ENCODE results near the gene RPRML. TPM values are rescaled to one million over a fixed set of nuclear protein-coding genes. Genes with fewer than 3 reads are reported as not detected.
"Not testable (repeated sequence)": the region's sequence is repeated elsewhere in the genome, so short reads cannot be mapped to it uniquely, and the experiment has no call there.

Gene RPRML
- total RNA-seq, 2 experiments from 2014 or later = 0.23 TPM; not detected in 1

DNA sequence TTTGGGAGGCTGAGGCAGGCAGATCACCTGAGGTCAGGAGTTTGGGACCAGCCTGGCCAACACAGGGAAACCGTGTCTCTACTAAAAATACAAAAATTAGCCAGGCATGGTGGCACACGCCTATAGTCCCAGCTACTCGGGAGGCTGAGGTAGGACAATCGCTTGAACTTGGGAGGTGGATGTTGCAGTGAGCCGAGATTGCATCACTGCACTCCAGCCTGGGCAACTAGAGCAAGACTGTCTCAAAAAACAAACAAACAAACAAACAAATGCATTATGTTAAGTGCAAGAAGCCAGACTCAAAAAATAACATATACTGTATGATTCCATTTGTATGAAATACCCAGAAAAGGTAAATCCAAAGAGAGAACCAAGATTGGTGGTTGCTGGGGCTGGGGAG, 8.9 kb upstream of the RPRML start:
- H3K27me3 Mint-ChIP-seq (ENCODE audit: low read depth); H3K36me3 Mint-ChIP-seq (ENCODE audit: low read depth); H3K4me1 Mint-ChIP-seq (ENCODE audit: low read depth); POLR2A ChIA-PET; H3K27ac Mint-ChIP-seq; H3K4me3 Mint-ChIP-seq; CTCF ChIA-PET; DNase-seq; ATAC-seq; H3K9me3 Mint-ChIP-seq (ENCODE audit: insufficient read depth): not testable (repeated sequence)

DNA sequence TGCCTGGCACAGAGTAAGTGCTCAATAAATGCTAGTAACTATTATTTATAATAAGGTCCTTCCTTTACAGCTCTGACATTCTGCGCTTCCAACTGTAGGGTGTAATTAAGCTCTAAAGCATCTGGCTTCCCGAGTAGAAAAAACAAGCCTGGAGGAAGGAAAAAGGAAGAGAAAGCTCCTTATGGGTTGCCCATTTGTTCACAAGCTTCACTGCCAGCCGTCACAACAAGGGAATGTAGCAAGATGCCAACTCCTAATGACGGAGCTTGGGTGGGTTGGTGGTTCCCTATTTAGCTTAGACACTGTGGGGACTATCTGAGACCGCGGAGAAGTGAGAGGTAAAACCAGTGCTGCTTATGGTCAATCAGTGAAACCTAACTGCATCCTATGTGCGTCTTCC, 7.3 kb upstream of the RPRML start:
- H3K4me3 Mint-ChIP-seq = no peak overlapping the region
- DNase-seq (no peak), ATAC-seq (no peak)
- no peak overlapping the region for H3K27ac Mint-ChIP-seq
- H3K4me1 Mint-ChIP-seq (ENCODE audit: low read depth) = no peaks in the 10 kb centered on the region
- no peaks in the 10 kb centered on the region for H3K9me3 Mint-ChIP-seq (ENCODE audit: insufficient read depth)
- POLR2A ChIA-PET = interaction anchor here (0.6 kb wide), 1 partner anchor 629 kb away, joined by 3 read pairs; no protein-coding TSS in a partner anchor
- CTCF ChIA-PET = no interaction called here
- no peaks in the 10 kb centered on the region for H3K36me3 Mint-ChIP-seq (ENCODE audit: low read depth)
- peaks cover 10% of the 10 kb centered on the region for H3K27me3 Mint-ChIP-seq (ENCODE audit: low read depth)

DNA sequence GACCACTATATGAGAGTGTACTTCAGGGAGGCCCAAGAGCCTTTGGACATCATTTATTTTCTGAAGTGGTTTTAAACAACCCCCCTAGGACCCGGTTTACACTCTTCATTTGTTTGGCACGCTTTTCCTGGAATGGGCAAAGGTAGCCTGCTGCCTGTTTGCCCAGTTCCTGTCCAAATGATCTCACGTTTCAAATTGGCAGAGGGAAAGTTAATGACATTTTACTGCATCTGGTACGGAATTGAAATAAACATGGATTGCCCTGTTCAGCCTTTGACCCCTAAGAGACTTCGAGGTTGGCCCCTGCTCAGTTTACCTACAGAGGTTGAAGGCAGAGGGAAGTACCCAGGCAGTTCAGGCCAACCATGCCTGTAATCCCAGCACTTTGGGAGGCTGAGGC, 5.8 kb upstream of the RPRML start:
- no peak for DNase-seq
- ChIA-PET POLR2A (no interaction called here), CTCF (interaction anchor here (0.9 kb wide), 1 partner anchor 42 kb away, joined by 4 read pairs; no protein-coding TSS in a partner anchor)
- Mint-ChIP-seq H3K27me3 (ENCODE audit: low read depth) (peaks cover 15% of the 10 kb centered on the region), H3K4me1 (ENCODE audit: low read depth) (peaks cover 3% of the 10 kb centered on the region), H3K36me3 (ENCODE audit: low read depth) (no peaks in the 10 kb centered on the region), H3K9me3 (ENCODE audit: insufficient read depth) (no peaks in the 10 kb centered on the region), H3K4me3 (no peak overlapping the region), H3K27ac (no peak overlapping the region)
- ATAC-seq = no peak

DNA sequence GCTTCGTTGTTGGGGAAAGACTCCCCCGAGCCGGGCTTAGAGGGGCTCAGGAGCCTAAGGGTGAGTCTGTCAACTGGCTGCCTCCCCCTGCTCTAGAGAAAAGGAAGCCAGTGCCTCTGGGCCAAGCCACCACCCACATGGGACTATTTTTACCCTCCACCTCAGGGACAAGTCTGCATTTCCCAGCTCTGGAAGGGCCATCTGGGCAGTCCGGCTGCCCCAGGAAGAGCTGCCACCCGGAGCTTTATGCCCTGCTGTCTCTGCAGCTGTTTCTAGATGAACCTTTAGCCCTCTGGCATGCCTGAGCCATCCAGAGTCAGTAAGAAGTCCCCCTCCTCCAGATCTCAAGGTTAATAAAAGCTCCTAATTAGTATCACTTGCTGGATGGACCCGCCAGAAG, 5.3 kb upstream of the RPRML start:
- DNase-seq = no peak
- Mint-ChIP-seq H3K27ac (no peak overlapping the region), H3K9me3 (ENCODE audit: insufficient read depth) (no peaks in the 10 kb centered on the region), H3K27me3 (ENCODE audit: low read depth) (peaks cover 20% of the 10 kb centered on the region), H3K36me3 (ENCODE audit: low read depth) (no peaks in the 10 kb centered on the region), H3K4me3 (no peak overlapping the region), H3K4me1 (ENCODE audit: low read depth) (peaks cover 3% of the 10 kb centered on the region)
- CTCF ChIA-PET = interaction anchor here (0.9 kb wide), 1 partner anchor 42 kb away, joined by 4 read pairs; no protein-coding TSS in a partner anchor
- POLR2A ChIA-PET = no interaction called here
- ATAC-seq = no peak

DNA sequence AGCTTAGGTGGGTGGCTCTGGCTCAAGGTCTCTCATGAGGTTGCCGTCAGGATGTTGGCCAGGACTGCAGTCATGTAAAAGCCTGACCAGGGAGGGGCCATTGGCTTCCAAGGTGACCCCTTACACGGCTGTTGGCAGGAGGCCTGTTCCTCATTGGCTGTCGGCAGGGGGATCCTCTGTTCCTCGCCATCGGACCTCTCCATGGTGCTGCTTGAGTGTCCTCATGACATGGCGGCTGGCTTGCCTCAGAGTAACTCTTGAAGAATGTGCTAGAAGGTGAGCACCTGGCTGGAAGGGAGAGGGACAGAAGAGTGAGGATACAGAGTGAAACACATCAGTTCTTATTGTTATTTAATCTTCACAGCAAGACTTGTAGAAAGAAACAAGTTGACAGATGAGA, 4.7 kb upstream of the RPRML start:
- peaks cover 3% of the 10 kb centered on the region for H3K4me1 Mint-ChIP-seq (ENCODE audit: low read depth)
- no peaks in the 10 kb centered on the region for H3K36me3 Mint-ChIP-seq (ENCODE audit: low read depth)
- ChIA-PET CTCF (interaction anchor here (0.9 kb wide), 1 partner anchor 8 kb away, joined by 3 read pairs; no protein-coding TSS in a partner anchor), POLR2A (no interaction called here)
- H3K4me3 Mint-ChIP-seq = no peak overlapping the region
- peaks cover 21% of the 10 kb centered on the region for H3K27me3 Mint-ChIP-seq (ENCODE audit: low read depth)
- DNase-seq = no peak
- no peaks in the 10 kb centered on the region for H3K9me3 Mint-ChIP-seq (ENCODE audit: insufficient read depth)
- no peak for ATAC-seq
- H3K27ac Mint-ChIP-seq = no peak overlapping the region

DNA sequence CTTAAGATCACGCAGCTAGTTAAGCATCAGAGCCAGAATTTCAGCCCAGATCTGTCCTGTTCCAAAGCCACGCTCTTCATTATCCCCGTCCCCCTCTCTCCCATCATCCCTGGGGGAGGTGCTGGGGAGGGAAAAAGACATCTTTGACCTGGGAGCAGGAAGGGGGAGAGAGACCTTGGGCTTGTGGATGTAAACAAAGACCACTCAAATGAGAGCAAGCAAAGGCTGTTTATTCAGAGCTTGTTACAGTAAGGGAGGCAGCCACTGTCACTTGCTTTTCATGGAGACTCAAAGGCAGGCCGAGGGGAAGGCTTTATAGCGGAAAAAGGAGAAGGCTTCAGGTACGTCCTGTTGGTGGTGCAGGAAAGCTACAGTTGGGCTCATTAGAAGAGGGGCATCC, 3.5 kb upstream of the RPRML start:
- ATAC-seq (no peak), DNase-seq (no peak)
- Mint-ChIP-seq H3K27me3 (ENCODE audit: low read depth) (peaks cover 28% of the 10 kb centered on the region), H3K4me1 (ENCODE audit: low read depth) (peaks cover 9% of the 10 kb centered on the region), H3K36me3 (ENCODE audit: low read depth) (no peaks in the 10 kb centered on the region), H3K27ac (no peak overlapping the region), H3K9me3 (ENCODE audit: insufficient read depth) (no peaks in the 10 kb centered on the region), H3K4me3 (no peak overlapping the region)
- CTCF ChIA-PET = no interaction called here
- POLR2A ChIA-PET = no interaction called here

DNA sequence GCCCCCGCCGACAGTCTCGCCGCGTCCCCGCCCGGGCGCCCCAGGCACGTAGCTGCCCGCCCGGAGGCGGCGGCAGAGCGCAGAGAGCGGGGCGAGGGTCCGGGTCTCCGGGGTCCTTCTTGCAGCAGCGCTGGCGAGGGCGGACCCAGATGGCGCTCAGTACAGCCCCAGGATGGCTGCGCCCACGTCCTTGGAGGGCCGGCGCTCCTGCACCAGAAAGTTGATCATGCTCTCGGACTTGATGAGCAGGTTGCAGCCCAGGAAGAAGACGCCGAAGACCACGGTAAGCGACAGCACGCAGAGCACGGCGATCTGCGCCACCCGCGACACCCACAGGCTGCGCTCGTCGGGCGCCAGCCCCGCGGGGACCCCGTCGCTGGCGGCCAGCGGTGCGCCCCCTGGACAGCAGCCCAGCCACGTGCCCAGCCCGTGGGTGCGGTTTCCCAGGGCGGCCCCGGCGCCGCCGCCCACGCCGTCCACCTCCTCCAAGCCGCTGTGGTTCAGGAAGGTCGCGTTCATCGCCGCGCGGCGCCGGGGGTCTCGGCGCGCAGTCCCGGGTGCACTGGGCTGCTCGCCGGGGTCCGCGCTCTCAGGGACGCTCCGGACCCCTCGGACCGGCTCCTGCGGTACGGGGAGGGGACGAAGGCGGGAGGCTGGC, 435 bp downstream of the RPRML start:
- CTCF ChIA-PET = interaction anchor here (1.3 to 1.8 kb wide), 2 partner anchors 36 to 38 kb away, joined by 5 read pairs; no protein-coding TSS in a partner anchor
- DNase-seq = peak; percentile 30
- H3K9me3 Mint-ChIP-seq (ENCODE audit: insufficient read depth) = no peaks in the 10 kb centered on the region

DNA sequence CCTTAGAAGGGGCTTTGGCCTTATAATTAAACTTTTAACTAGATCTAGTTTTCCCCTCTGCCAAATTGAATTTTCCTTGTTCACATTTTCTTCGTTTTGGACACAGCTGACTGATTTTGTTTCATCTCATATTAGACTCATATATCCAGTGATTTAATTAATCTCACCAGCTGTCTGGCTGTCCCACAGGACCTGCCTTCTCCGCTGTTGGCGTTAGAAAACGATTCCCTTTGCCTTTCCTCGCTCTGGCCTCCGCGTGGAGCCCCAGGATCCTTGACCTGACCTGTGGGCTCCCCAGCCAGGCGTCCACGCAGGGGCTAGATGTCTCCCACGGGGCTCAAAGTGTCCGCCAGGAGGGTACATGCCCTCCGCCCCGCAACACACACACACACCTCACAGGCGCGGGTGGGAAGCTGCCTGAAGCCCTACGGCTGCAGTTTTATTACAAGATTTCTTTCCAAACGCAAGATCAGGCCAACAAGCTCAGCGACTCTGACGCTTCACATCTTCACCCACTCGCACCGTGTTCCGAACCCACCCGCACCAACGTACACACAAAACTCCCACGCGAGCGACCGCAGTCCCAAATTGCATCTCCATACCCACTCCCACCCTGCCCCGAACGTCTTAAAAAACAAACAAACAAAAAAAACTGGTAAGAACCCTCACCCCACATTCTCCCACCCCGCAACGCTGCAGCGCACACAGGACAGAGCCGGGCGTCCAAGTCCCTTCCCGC, 1.1 kb downstream of the RPRML start:
- Mint-ChIP-seq H3K4me1 (ENCODE audit: low read depth) (peaks cover 9% of the 10 kb centered on the region), H3K4me3 (peak overlapping the region; percentile 62), H3K27me3 (ENCODE audit: low read depth) (peaks cover 39% of the 10 kb centered on the region), H3K27ac (no peak overlapping the region), H3K9me3 (ENCODE audit: insufficient read depth) (no peaks in the 10 kb centered on the region), H3K36me3 (ENCODE audit: low read depth) (no peaks in the 10 kb centered on the region)
- no peak for DNase-seq
- ChIA-PET POLR2A (no interaction called here), CTCF (interaction anchor here (1.3 to 1.8 kb wide), 2 partner anchors 35 to 37 kb away, joined by 5 read pairs; no protein-coding TSS in a partner anchor)
- no peak for ATAC-seq

More for the DNA sequence above, 435 bp downstream of the RPRML start:
- POLR2A ChIA-PET = no interaction called here
- peak; percentile 60 for ATAC-seq
- Mint-ChIP-seq H3K27ac (no peak overlapping the region), H3K4me3 (peak overlapping the region; percentile 38), H3K36me3 (ENCODE audit: low read depth) (no peaks in the 10 kb centered on the region), H3K4me1 (ENCODE audit: low read depth) (peaks cover 9% of the 10 kb centered on the region), H3K27me3 (ENCODE audit: low read depth) (peaks cover 39% of the 10 kb centered on the region)

DNA sequence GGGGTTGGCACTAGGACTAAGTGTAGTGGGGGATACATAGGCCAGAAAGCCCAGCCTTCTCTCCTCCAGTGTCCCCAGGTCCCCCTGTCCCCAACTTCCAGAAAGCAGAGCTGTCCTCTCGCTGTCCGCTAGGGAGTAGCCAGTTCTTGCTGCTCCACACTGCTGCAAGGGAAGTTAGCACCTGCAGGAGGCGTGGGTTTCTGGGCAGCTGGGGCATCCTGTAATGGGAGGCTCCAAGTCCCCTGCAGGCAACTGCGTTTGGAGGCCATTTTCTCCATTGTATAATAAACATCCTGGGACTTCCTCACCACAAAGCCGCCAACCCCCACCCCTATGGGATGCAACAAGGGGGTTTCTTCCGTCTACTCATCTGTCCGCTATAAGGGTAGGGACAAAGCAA, 1.7 kb downstream of the RPRML start:
- peak; percentile 26 for DNase-seq
- Mint-ChIP-seq H3K27ac (no peak overlapping the region), H3K36me3 (ENCODE audit: low read depth) (no peaks in the 10 kb centered on the region), H3K4me3 (no peak overlapping the region), H3K27me3 (ENCODE audit: low read depth) (peaks cover 33% of the 10 kb centered on the region), H3K9me3 (ENCODE audit: insufficient read depth) (no peaks in the 10 kb centered on the region), H3K4me1 (ENCODE audit: low read depth) (peaks cover 9% of the 10 kb centered on the region)
- POLR2A ChIA-PET = no interaction called here
- CTCF ChIA-PET = interaction anchor here (1.3 to 1.8 kb wide), 2 partner anchors 35 to 37 kb away, joined by 5 read pairs; no protein-coding TSS in a partner anchor
- ATAC-seq = no peak

DNA sequence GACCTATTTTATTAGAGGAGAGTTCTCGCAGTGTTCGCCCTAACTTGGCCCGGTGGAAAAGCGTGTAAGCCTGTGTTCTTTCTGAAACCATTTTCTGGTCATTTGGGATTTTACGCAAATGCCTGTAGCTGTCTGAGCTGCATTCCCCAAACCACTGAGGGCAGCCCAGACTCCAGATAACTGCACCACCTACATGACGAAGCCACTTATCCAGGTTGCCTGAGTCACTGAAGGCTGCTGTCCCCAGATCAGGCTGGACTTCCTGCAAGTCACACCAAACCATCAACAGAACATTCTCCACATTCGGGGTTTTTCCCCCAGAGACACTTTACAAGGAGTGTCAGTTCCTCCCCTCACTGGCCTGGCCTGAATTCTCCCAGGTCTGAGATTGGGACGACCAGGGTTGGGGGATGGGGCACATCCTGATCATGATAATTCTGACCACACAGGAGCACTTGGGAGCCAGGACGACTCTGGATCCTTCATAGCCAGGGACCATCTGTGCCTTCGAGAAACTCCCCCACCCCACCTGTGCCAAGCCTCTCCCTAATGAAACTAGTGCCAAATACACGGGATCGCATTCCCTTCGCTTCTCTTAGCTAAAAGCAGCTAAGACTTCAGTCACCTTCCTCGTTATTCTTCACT, 2.3 kb downstream of the RPRML start:
- Mint-ChIP-seq H3K36me3 (ENCODE audit: low read depth) (no peaks in the 10 kb centered on the region), H3K27ac (no peak overlapping the region), H3K4me1 (ENCODE audit: low read depth) (peaks cover 9% of the 10 kb centered on the region), H3K27me3 (ENCODE audit: low read depth) (peaks cover 32% of the 10 kb centered on the region), H3K9me3 (ENCODE audit: insufficient read depth) (no peaks in the 10 kb centered on the region), H3K4me3 (no peak overlapping the region)
- DNase-seq (no peak), ATAC-seq (no peak)
- ChIA-PET CTCF (no interaction called here), POLR2A (no interaction called here)

DNA sequence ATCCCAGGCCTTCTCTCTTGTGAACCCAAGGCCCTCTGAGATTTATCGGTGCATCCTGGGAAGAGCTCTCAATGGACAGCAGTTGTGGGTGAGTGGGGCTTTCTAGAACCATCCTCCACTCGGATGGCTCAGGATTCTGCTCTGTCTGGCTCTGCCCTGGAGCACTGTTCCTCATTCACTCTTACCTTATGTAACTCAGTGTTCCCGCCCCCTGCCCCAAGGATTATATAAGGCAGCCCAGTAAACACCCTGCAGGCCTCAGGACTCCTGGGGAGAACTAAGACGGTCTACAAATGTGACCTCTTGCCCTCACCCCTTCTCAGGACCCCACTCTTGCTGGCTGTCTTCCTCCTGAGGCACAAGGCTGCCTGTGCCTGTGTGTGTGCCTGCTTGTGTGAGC, 3.8 kb downstream of the RPRML start:
- H3K4me3 Mint-ChIP-seq = no peak overlapping the region
- ChIA-PET CTCF (interaction anchor here (1.1 to 1.2 kb wide), 2 partner anchors 32 to 133 kb away, joined by 3 to 4 read pairs; no protein-coding TSS in a partner anchor), POLR2A (no interaction called here)
- H3K27me3 Mint-ChIP-seq (ENCODE audit: low read depth) = peaks cover 28% of the 10 kb centered on the region
- H3K27ac Mint-ChIP-seq = no peak overlapping the region
- no peaks in the 10 kb centered on the region for H3K36me3 Mint-ChIP-seq (ENCODE audit: low read depth)
- peaks cover 9% of the 10 kb centered on the region for H3K4me1 Mint-ChIP-seq (ENCODE audit: low read depth)
- ATAC-seq (no peak), DNase-seq (no peak)
- no peaks in the 10 kb centered on the region for H3K9me3 Mint-ChIP-seq (ENCODE audit: insufficient read depth)

DNA sequence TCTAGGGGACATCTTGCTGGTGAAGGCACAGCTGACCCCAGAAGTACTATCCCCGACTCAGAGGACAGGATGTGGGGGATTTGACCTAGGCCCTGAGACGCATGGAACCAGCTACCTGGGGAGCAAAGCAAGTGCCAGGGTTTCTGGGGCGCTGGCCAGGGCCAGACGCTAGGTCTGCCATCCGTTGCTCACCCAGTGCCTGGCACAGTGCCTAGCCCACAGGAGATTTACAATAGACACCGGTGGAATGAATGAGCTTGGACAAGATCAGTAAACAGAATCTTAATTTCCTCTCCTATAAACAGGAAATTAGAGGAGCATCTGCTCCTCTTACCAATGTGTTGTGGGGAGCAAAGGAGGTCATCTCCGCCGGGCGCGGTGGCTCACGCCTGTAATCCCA, 5.0 kb downstream of the RPRML start:
- ATAC-seq = no peak
- peaks cover 6% of the 10 kb centered on the region for H3K4me1 Mint-ChIP-seq (ENCODE audit: low read depth)

More for the DNA sequence above, 5.0 kb downstream of the RPRML start:
- ChIA-PET CTCF (interaction anchor here (1.2 kb wide), 1 partner anchor 31 kb away, joined by 4 read pairs; no protein-coding TSS in a partner anchor), POLR2A (no interaction called here)
- Mint-ChIP-seq H3K27ac (no peak overlapping the region), H3K4me3 (no peak overlapping the region), H3K9me3 (ENCODE audit: insufficient read depth) (no peaks in the 10 kb centered on the region), H3K27me3 (ENCODE audit: low read depth) (peaks cover 18% of the 10 kb centered on the region), H3K36me3 (ENCODE audit: low read depth) (no peaks in the 10 kb centered on the region)
- DNase-seq = no peak
